Stimulated activated CD4-positive, alpha-beta T cell treated with anti-CD3 and anti-CD28 coated beads, TNF-alpha, amount 100 ng/mL, for 4 hours (primary cell): Measurements from ENCODE around the gene EDEM2.
"Not testable (repeated sequence)": the region's sequence is repeated elsewhere in the genome, so short reads cannot be mapped to it uniquely, and the experiment has no call there.

Source experiments
- DNase-seq, 3 experiments: peaks; one replicate each; pipeline ENCODE4 v3.0.0-alpha.2; 2020; ENCODE audit warnings: low read depth in 3 of 3

Gene EDEM2

DNA sequence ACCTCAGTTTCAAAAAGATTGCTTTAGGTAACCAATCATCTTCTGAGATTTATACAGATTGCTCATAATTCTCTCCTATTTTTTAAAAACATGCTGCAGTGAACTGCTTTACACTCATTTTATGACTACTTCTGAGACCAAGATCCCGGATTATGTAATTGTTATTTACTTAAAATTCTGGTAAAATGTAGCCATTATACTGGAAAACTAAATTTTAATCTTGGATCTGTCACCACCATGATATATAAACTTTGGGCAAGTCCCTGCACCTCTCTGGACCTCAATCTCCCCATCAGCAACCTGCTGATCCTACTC, 24.3 kb upstream of the EDEM2 start:
- DNase-seq, result no peak

DNA sequence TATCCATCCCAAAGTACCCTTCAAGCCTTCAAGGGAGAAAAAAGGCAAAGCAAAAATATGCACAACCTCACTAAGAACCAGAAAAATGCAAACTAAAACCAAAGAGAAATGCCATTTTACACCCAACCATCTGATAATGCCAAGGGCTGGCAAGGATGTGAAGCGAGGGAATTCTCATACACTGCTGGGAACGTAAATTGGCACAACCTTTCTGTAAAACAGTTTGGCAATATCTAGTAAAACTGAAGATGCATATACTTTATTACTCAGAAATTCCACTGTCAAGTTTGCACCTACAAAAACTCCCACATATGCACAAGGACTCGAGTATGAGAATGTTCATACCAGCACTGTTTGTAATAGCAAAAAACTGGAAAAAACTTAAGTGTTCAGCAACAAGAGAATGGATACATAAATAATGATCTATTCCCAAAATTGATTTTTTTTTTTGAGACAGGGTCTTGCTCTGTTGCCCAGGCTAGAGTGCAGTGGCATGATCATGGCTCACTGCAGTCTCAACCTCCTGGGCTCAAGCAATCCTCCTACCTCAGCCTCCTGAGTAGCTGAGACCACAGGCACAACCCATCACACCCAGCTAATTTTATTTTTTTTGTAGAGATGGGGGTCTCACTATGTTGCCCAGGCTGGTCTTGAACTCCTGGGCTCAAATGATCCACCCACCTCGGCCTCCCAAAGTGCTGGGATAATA, 21.7 kb upstream of the EDEM2 start:
- DNase-seq, result not testable (repeated sequence)

DNA sequence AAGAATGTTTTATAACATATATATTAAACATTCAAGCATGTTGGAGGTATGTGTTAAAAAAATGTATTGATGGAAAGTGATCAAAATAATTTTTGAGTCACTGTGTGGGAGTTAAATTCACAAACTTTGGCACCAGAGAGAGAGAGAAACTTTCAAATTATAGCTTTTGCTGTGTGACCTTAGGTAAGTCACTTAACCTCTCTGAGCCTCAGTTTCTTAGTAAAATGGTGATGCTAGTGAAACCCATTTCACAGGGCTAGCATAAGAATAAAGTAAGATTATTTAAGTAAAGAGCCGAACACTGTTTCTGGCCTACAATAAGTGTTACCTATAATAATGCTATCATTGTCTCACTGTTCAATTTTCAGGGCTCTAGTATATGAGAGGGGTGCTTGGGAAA, 20.7 kb upstream of the EDEM2 start:
- DNase-seq, result no peak

DNA sequence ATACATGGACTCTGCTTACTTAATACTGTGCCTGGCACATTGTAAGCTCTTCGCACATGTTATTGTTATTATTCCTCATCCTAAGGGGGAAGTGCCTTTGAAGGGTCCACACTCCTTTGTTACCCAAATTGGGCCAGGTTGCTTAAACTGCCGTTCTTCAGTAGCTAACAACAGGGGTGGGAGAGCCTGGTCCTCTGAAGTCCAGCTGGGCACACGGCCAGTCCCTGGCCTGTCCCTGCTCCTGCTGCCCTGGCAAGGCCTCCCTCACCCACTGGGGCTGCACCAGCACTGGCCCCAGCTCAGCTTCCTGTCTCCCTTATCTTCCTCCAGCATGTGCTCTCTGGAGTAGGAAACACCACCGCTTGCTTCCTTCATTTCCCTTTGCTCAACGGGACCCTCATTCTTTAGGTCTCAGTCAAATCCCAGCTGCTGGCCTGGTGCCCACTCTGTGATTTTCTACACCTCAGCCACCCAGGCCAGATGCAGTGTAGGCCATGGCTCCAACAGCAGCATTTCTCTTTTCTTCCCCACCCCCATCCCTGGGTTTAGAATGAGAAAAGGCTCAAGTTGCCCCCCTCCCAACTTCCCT, 19.2 kb upstream of the EDEM2 start:
- DNase-seq, result no peak

DNA sequence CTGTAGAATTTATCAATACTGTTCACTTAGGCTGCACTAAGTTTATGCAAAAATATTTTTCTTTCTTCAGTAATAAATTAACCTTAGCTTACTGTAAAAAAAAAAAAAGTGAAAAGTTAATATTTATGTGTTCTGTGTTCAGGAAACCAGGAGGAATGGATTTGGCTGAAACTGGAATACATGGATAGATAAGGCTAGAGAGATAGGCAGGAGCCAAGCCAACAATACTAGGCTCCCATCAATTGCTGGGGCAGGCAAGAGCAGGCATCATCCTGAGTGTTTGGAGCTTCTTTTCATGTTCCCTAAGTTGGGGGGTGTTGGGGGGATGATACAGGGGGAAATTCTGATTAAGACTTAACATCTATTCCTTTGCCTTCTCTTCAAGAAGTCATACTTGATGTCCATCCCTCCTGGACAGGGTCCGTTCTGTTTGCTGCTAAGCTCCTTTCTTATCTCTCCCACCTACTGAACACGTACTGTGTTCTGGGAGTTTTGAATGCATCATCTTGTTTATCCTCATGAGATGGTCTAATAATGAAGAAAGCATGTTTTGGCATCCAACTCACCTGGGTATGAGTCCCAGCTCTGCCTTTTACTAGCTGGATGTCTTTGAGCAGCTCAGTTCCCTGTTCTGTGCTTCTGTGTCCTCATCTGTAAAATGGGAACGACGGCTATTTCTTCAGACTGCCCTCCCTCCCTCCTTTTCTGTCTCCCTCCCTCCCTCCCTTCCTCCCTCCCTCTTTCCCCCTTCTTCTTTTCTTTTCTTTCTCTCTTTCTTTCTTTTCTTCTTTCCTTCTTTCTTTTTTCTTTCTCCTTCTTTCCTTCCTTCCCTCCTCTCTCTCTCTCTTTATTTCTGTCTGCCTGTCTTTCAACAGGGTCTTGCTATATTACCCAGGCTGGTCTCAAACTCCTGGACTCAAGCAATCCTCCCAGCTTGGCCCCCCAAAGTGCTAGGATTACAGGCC, 18.4 kb upstream of the EDEM2 start:
- no peak for DNase-seq

DNA sequence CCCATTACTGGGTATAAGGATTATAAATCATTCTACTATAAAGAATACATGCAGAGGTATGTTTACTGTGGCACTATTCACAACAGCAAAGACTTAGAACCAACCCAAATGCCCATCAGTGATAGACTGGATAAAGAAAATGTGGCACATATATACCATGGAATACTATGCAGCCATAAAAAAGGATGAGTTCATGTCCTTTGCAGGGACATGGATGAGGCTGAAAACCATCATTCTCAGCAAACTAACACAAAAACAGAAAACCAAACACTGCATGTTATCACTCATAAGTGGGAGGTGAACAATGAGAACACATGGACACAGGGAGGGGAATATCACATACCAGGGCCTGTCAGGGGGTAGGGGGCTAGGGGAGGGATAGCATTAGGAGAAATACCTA, 17.4 kb upstream of the EDEM2 start:
- DNase-seq, result not testable (repeated sequence)

DNA sequence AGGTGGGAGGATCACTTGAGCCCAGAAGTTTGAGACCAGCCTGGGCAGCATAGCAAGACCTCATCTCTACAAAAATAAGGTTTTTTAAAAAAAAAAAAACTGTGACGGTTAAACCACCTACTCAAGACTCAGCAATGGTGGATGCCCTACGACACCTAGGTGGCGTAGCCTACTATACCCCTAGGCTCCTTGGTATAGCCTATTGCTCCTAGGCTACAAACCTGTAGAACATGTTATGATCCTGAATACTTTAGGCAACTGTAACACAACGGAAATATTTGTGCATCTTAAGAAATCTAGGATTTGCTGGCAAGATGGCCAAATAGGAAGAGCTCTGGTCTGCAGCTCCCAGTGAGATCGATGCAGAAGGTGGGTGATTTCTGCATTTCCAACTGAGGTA, 13.2 kb upstream of the EDEM2 start:
- DNase-seq, result not testable (repeated sequence)

DNA sequence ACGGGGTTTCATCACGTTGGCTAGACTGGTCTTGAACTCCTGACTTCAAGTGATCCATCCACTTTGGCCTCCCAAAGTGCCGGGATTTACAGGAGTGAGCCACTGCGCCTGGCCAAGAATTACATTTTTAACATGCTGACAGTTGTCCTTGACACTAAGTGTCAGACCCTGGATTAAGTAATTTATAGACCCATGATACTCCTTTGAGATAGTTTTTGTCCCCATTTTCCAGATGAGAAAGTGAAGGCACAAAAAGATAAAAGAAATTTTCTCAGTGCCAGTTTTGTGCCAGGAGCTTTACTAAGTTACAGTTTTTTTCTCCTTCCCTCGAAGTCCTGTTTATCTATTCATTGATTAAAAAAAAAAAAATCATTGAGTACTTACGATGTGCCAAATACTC, 9.8 kb upstream of the EDEM2 start:
- DNase-seq, result no peak

DNA sequence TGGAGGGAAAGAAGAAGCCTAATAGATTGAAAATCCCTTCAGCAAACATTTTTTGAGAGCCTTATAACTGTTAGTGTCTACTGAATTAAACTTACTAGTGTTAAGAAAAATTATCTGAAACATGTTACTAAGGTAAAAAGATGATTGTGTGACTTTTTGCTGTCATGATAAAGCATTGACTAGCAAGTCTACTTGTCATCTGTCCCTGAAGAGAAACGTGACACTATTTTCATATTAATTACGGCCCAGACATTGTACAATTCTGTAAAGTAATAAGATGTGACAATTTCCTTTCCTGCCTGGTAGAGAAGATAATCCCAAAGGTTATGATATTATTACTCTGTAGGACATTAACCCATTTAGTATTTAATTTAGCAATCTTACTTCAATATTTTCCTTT, 8.8 kb upstream of the EDEM2 start:
- DNase-seq, result no peak

DNA sequence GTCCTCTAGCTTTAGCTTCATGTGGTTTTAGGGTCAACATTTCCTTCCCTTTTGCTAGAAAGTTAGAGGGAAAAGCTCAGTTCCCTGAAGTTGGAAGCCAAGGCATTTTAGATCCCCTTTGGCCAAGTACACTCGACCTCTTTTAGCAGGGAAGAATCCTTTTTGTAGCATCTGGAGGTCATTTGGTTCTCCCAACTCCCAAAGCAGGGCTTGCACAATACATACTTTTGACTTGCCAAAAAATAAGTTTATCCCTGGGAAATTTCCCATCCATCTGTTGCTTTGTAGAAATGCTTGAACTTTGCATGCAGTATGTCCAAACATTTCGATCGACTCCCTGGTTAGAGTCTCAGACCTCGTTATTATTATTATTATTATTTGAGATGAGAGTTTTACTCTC, 4.6 kb upstream of the EDEM2 start:
- no peak for DNase-seq

DNA sequence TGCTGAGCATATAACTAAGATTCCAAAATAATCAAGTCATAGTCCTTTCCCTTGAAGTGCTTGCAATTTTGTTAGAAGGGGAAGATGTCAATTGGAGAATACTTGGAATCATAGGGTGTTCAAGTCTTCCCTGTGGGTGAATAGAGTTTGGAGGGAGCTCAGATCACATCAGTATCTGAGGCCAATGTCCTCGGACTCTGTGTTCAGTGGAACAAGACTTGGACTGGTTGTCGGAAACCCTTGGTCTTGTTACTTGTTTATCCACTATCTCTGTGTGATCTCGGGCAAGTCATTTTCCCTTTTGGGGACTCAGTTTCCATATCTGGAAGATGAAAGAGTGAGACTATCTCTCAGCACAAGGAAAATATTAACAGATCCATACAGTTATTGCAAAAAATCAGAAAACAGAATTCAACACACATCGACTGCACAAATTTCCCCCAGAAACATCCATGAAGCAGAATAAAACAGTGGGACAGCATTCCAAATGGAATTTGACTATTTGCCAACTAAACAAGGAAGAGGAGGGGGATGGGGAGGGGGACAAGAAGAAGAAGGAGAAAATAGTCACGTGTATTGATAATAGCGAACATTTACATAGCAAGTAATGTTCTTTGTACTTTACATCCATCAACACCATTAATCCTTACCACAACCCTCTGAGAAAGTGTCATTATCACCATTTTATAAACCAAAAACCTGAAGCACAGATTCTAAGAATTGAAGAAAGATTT, 3.9 kb upstream of the EDEM2 start:
- DNase-seq, result no peak

DNA sequence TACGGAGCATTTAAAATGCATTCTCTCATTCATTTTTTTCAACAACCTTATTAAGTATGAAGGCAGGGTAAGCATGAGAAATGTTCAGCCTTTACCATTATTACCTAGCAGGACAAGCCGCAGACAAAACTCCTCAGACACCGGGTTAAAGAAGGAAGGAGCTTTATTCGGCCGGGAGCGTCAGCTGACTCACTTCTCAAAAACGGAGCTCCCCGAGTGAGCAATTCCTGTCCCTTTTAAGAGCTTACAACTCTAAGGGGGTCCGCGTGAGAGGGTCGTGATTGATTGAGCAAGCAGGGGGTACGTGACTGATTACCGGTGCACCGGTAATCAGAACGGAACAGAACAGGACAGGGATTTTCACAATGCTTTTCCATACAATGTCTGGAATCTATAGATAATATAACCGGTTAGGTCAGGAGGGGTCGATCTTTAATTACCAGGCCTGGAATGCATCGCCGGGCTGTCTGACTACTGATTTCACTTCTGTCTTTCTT, 487 bp upstream of the EDEM2 start:
- not testable (repeated sequence) for DNase-seq

DNA sequence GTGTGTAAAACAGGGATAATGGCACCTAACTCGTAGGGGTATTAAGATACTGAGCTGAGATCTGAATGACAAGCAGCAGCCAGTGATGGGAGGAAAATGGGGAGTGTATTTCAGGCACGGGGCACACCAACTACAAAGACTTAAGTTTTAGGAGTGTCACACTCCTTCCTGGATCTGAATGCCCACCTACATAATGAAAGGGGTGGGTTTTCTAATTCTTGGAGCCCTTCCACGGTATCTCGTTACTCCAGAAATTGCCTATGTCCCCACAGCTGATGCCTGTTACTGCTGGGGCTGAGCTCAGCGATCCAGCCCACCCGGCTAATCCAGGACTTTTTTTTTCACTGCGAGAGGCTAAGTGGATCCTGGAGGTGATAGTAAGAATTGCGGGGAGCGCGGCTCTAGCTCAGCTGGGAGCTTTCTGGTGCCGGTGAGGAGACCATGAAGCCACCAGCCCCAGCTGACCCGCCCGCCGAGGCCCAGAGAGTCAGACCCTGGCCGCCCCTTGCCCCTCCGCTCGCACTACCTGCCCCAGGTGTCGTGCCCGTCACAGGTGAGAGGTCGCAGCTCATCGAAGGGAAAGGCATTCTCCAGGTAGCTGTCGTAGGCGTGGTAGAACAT, 727 bp downstream of the EDEM2 start:
- peak in 1 of 3 experiments; percentile 9 for DNase-seq

DNA sequence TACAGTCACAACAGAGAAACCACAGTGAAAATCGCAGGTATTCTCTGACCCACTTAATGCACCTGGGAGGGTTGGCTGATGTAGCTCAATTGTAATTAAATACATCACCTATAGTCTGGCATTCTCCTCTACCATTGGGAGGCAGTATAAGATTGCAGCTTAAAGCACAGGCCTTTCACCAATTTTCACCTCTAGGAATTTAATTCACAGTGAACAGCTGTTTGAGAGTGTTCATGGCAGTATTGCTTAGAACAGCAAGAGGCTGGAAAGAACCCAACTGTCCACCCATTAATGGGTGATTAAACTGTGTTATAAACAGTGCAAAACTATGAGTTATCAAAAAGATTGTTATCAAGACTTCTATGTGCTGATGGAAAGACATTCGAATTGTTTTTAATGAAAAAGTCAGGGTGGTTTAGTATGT, 2.0 kb downstream of the EDEM2 start:
- DNase-seq, result no peak

DNA sequence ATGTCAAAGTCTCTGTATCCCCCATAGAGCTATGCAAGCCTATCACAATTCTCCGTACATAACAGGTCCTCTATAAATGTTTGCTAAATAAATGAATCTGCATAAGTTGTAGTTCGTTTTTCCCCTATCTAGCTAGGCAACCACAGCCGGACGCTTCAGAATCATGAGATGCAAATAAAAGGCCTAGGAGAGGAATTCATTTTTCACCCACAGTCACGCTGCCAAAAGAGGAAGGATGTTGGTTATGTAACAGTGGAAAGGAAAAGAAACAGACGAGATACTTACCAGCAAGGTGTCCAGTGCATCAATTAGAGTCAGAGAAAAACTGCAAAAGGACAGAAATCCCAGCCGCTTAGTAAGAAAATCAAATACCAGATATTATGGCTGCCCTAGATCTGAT, 2.4 kb downstream of the EDEM2 start:
- DNase-seq, result no peak

DNA sequence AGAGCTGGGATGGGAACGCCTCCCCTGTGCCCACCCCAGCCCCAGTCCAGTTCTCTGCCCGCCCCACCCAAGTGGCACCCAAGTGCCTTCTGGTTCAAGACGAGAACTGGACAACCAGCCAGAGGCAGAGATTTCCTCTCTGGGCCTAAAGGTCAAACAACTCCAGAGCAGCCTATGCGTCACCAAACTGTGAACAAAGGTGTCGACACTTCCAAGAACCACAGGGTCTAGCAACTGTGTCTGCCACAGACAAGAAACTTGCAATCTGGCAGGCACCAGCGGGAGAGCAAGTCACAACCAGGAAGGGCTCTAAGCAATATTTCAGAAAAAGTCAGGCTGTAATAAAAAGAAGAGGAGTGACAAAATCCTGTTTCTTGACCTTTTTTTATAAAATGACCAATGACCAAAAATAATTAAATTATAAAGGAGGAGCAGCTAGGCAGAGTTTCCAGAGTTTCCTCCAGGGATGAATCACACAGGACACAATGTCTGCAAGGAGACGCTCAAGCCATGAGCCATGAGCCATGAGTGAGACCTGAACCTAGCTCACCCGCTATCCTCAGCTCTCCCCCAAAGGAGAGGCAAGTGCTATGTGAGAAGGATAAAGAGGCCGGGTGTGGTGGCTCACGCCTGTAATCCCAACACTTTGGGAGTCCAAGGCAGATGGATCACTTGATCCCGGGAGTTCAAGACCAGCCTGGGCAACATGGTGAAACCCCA, 11.1 kb downstream of the EDEM2 start:
- DNase-seq, result no peak

DNA sequence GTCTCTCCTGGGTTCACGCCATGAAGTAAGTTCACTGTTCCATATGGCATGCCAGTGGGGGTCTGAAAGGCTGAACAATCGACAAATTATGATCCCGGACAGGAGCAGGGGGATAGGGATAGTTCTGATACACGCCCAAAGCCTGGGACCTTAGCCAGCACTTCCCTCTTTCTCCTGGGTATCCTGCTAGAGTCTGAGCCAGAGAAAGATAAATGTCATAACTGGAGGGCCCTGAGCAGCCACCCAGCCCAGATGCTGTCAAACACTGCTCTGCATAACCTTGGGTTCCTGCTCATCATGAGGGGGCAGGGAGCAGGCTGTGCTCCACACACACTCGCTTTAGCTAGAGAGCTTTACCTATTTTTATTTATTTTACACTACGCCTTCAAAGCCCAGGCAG, 12.3 kb downstream of the EDEM2 start:
- no peak for DNase-seq

DNA sequence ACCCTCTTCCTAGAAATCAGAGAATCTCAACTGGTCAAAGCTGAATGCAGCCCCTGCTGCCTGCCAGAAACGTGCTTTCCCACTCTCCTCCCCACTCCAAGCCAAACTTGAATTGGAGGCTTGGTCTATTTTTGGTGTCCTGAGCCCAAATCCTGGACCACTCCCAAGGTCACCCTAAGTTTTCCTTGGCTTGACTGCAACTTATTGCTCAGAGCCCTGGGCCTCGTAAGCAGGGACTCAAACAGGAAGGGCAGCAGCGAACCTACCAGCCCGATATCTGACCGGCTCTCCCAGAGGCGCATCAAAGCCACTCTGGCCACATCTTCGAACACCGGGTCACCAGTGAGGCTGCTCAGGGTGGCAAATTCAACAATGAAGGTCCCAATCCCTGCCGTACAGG, 12.7 kb downstream of the EDEM2 start:
- DNase-seq, result no peak

DNA sequence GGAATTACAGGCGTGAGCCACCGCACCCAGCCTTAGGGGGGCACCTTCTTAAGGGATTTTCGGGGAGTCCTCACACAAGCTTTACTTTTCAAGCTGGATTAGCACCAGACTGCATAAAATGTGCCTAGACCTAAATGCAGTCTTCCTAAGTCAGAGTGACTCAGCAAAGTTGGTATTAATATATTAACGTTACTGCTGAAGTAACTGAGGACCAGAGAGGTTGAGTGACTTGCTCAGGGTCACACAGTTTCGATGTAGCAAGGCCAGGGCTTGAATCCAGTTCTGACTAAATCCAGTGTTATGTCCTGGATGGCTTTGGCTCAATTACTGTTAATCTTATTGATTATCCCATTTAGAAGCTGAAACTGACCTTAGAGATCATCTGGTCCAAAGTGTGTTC, 13.4 kb downstream of the EDEM2 start:
- DNase-seq, result no peak

DNA sequence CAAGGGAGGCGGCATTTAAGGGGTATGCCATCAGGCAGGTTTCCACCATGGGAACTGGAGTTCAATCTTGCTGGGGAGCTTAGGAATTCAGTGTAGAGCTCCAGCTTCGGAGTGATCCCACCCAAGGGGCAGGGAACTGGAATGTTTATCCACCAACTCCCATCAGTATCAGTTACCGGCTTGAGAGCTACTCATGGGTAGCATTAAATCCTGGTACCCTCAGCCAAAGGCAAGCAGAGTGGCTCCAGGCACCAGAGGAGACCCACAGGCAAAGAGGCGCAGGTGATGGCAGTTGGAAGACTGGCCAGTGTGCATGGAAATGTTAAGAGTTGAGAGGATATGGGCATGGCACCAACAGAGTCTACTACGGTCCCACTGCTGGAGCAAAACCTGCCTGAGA, 14.1 kb downstream of the EDEM2 start:
- no peak for DNase-seq

DNA sequence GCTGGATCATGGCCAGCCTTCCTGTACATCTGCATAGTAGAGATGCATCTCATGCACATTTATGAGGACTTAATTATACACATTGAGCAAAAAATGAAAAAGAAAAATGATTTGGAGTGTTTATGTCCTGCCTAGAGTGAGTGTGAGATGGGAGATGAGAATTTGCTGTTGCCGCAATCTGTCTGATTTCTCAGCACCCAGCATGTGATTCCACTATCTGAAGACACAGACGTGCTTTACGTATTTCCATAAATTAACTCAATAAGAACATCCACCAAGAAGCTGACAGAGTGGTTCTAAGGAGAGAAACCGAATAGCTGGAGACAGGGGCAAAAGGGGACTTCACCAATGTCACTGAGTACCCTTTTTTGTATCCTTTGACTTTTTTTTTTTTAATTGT, 15.2 kb downstream of the EDEM2 start:
- no peak for DNase-seq
